HepG2 (cell line): ENCODE data around the gene NUDT7. TPM values are rescaled to one million over a fixed set of nuclear protein-coding genes. Genes with fewer than 3 reads are reported as not detected.

Experiments used
- CAMTA2 ChIP-seq: sonication (generic); formaldehyde crosslinking; IDR thresholded peaks from 2 replicates; pipeline ENCODE4 v1.4.0; 2020; ENCODE audit warnings: mild to moderate bottlenecking, missing genetic modification reagents, borderline replicate concordance
- CREM ChIP-seq, 2 experiments: sonication (generic) in 1 of 2; formaldehyde crosslinking in 1 of 2; IDR thresholded peaks; 2 replicates each; pipeline versions ENCODE4 v1.4.0 to v1.6.1; 2016 to 2020; ENCODE audit warnings: antibody characterized with exemption in 1 of 2, mild to moderate bottlenecking in 1 of 2, missing genetic modification reagents in 1 of 2
- FOXK1 ChIP-seq: sonication (generic); formaldehyde crosslinking; IDR thresholded peaks from 2 replicates; pipeline ENCODE4 v1.4.0; 2020; ENCODE audit warnings: low read depth, missing genetic modification reagents, borderline replicate concordance
- FUBP1 ChIP-seq: sonication (generic); formaldehyde crosslinking; IDR thresholded peaks from 2 replicates; pipeline ENCODE4 v1.5.1; 2020; ENCODE audit warnings: missing genetic modification reagents, mild to moderate bottlenecking, borderline replicate concordance
- HDAC1 ChIP-seq: sonication (generic); formaldehyde crosslinking; IDR thresholded peaks from 2 replicates; pipeline ENCODE4 v1.5.1; 2020; ENCODE audit warnings: mild to moderate bottlenecking, missing genetic modification reagents
- MIER3 ChIP-seq: IDR thresholded peaks from 2 replicates; pipeline ENCODE4 v1.6.1; 2016; ENCODE audit warnings: missing compliant biosample characterization, borderline replicate concordance
- NFAT5 ChIP-seq: sonication (generic); formaldehyde crosslinking; IDR thresholded peaks from 2 replicates; pipeline ENCODE4 v1.4.0; 2020; ENCODE audit warnings: missing genetic modification reagents
- ZBTB40 ChIP-seq, 2 experiments: fragments of 450-650 bp in 1 of 2; sonication (generic) in 1 of 2; formaldehyde crosslinking in 1 of 2; IDR thresholded peaks; 2 replicates each; pipeline versions ENCODE4 v1.6.1 to v1.8.0; 2016 to 2022; ENCODE audit warnings: antibody characterized with exemption in 1 of 2, mild to moderate bottlenecking in 1 of 2, missing genetic modification reagents in 1 of 2
- ZNF17 ChIP-seq: sonication (generic); formaldehyde crosslinking; IDR thresholded peaks from 2 replicates; pipeline ENCODE4 v1.5.0; 2020; ENCODE audit warnings: mild to moderate bottlenecking, missing genetic modification reagents
- ZNF619 ChIP-seq: sonication (generic); formaldehyde crosslinking; IDR thresholded peaks from 2 replicates; pipeline ENCODE4 v1.4.0; 2020; ENCODE audit warnings: mild to moderate bottlenecking, missing genetic modification reagents
- polyA plus RNA-seq, 8 experiments: library from polyadenylated mRNA; depleted of rRNA in 3 of 8; stranded (reverse) in 7 of 8; unstranded in 1 of 8; fragments of >200 nt; fragmentation: Illumina TruSeq in 4 of 8; extraction: Trizol in 4 of 8; gene quantifications; 2 replicates each; pipeline versions ENCODE4 v1.2.1 to v1.2.3, GENCODE V29; 2011 to 2016; ENCODE audit warnings: low read depth in 4 of 8, missing spikeins in 1 of 8, mixed read lengths in 1 of 8; ENCODE audit not compliant: insufficient read depth in 1 of 8
- total RNA-seq, 5 experiments: library from RNA; depleted of rRNA; stranded (reverse); fragments of >200 nt; fragmentation: Illumina TruSeq; extraction: Trizol; gene quantifications; 2 replicates each; pipeline ENCODE4 v1.2.3, GENCODE V29; 2016; ENCODE audit warnings: low read depth in 1 of 5

NUDT7 gene
- total and polyA plus RNA-seq, 2 of the 13 experiments (the other 11 are each of a cell fraction or from before 2014, with no cell fraction given), result 14.3 to 23.9 TPM

GRCh38 chr16:77722309-77723107, at the start of gene NUDT7 (continued):
- TF ChIP-seq ZBTB40 (IDR thresholded peaks at IDR 0.05), result no peak
- peak; percentile 81; the same call in 1 of the 2 replicates for TF ChIP-seq ZBTB40 (CRISPR knock-in tag; IDR thresholded peaks at IDR 0.05)
- peak; percentile 74 for TF ChIP-seq HDAC1 (CRISPR knock-in tag)
- TF ChIP-seq CAMTA2 (CRISPR knock-in tag), result no peak
- TF ChIP-seq MIER3, result peak; percentile 50; the same call in 1 of the 2 replicates
- no peak for TF ChIP-seq CREM (IDR thresholded peaks at IDR 0.05)
- TF ChIP-seq CREM (CRISPR knock-in tag; IDR thresholded peaks at IDR 0.05), result no peak
- TF ChIP-seq FOXK1 (CRISPR knock-in tag), result no peak
- TF ChIP-seq NFAT5 (CRISPR knock-in tag), result no peak; the same call in 1 of the 2 replicates
- TF ChIP-seq ZNF619, result no peak
- TF ChIP-seq ZNF17 (CRISPR knock-in tag), result no peak
- no peak for TF ChIP-seq FUBP1 (CRISPR knock-in tag)
